K562 (cell line): Measurements from ENCODE around the gene KPNB1.

Experiments used
- BHLHE40 ChIP-seq: IDR thresholded peaks from 2 replicates; pipeline ENCODE4 v1.6.1; 2011; ENCODE audit warnings: low read length, improper control_type of control experiment
- HMGN3 ChIP-seq: IDR thresholded peaks from 2 replicates; pipeline ENCODE4 v1.6.1; 2011; ENCODE audit warnings: borderline replicate concordance, low read depth, mild to moderate bottlenecking, mixed read lengths, low read length; ENCODE audit not compliant: insufficient read length; ENCODE audit errors: extremely low read depth
- NFE2L1 ChIP-seq: fragments of 450-650 bp; IDR thresholded peaks from 2 replicates; pipeline ENCODE4 v1.6.1; 2016; ENCODE audit warnings: missing genetic modification characterization, low read depth, mild to moderate bottlenecking, missing compliant biosample characterization, moderate library complexity, borderline replicate concordance
- POLR2A ChIP-seq: fragments of 450-650 bp; conservative IDR thresholded peaks from 2 replicates; pipeline ENCODE4 v1.6.1; 2016
- SRF ChIP-seq, 2 experiments: fragments of 250-450, 450-650 bp in 1 of 2; sonication (Bioruptor Pico) in 1 of 2; sonication (generic) in 1 of 2; formaldehyde crosslinking; IDR thresholded peaks; 2 replicates each; pipeline versions ENCODE4 v1.5.0 to v1.5.1; 2020 to 2022; ENCODE audit warnings: mild to moderate bottlenecking in 1 of 2, missing genetic modification reagents in 1 of 2
- ZNF589 ChIP-seq: fragments of 200-800 bp; sonication (Bioruptor generic); IDR thresholded peaks from 2 replicates; pipeline ENCODE4 v1.6.1; 2016; ENCODE audit warnings: low read depth, missing genetic modification characterization, missing compliant biosample characterization
- TF ChIP-seq, protein P1 (sequence below): sonication (generic); formaldehyde crosslinking; IDR thresholded peaks from 2 replicates; pipeline ENCODE4 v1.9.0; 2022; ENCODE audit warnings: mild to moderate bottlenecking, missing genetic modification reagents
- TF ChIP-seq, protein P2 (sequence below), 3 experiments: IDR thresholded peaks in 2 of 3; conservative IDR thresholded peaks in 1 of 3; 2 replicates each; pipeline ENCODE4 v1.5.1; 2011 to 2012; ENCODE audit warnings: low read length in 3 of 3, mild to moderate bottlenecking in 3 of 3, control low read depth in 2 of 3, improper control_type of control experiment in 1 of 3, inconsistent platforms in 1 of 3, low read depth in 1 of 3, mixed read lengths in 1 of 3, moderate library complexity in 1 of 3; ENCODE audit not compliant: insufficient read depth in 2 of 3

DNA sequence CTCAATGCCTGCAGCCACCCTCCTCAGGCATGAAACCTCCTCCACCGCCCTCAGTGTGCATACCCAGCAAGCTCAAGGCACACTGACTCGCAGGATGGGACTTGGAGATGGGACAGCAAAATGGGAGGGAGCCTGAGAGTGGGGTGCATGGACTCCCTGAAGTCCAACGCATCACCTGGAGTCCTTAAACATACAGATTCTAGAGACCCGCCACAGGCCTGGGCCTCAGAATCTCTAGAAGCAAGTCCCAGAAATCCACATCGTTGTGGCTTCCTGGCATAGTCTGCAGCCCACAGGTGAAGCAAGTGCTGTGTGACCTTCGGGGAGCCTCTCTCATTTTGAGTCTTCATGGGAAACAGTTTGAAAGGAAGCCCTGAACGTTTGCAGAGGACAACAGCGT lies 79.8 kb downstream of the KPNB1 start:
- TF ChIP-seq HMGN3: no peak
- TF ChIP-seq ZNF589 (CRISPR knock-in tag): no peak
- no peak for TF ChIP-seq BHLHE40
- TF ChIP-seq, protein P1, sequence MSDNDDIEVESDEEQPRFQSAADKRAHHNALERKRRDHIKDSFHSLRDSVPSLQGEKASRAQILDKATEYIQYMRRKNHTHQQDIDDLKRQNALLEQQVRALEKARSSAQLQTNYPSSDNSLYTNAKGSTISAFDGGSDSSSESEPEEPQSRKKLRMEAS: no peak
- TF ChIP-seq, protein P2, sequence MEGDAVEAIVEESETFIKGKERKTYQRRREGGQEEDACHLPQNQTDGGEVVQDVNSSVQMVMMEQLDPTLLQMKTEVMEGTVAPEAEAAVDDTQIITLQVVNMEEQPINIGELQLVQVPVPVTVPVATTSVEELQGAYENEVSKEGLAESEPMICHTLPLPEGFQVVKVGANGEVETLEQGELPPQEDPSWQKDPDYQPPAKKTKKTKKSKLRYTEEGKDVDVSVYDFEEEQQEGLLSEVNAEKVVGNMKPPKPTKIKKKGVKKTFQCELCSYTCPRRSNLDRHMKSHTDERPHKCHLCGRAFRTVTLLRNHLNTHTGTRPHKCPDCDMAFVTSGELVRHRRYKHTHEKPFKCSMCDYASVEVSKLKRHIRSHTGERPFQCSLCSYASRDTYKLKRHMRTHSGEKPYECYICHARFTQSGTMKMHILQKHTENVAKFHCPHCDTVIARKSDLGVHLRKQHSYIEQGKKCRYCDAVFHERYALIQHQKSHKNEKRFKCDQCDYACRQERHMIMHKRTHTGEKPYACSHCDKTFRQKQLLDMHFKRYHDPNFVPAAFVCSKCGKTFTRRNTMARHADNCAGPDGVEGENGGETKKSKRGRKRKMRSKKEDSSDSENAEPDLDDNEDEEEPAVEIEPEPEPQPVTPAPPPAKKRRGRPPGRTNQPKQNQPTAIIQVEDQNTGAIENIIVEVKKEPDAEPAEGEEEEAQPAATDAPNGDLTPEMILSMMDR (IDR thresholded peaks at IDR 0.05 in 2 of 3, conservative IDR thresholded peaks at IDR 0.05 in 1 of 3; ENCODE audit: insufficient read depth in 2 of 3, low read depth in 1 of 3, low read length in 3 of 3): no peak
- no peak for TF ChIP-seq NFE2L1
- TF ChIP-seq SRF (CRISPR knock-in tag; IDR thresholded peaks at IDR 0.05): no peak
- TF ChIP-seq POLR2A: no peak
